Measurements from ENCODE around the gene LRRC28. TPM values are rescaled to one million over a fixed set of nuclear protein-coding genes. Genes with fewer than 3 reads are reported as not detected.

The LRRC28 gene
- polyA plus RNA-seq, 3 donors from 2014 or later, result 27.3 to 30.5 (median 27.7) TPM

GRCh38 chr15:99324700-99325099, 73.4 kb downstream of the LRRC28 start:
- peaks cover 9 to 30% of the 10 kb centered on the region in 2 donors for H3K4me1 Mint-ChIP-seq
- no peaks in the 10 kb centered on the region for H3K27me3 Mint-ChIP-seq (ENCODE audit: low read depth in 3 of 3)
- H3K36me3 Mint-ChIP-seq, result no peaks in the 10 kb centered on the region
- no peak for DNase-seq
- H3K4me3 Mint-ChIP-seq, result no peak overlapping the region
- H3K9me3 Mint-ChIP-seq, result no peaks in the 10 kb centered on the region
- H3K27ac Mint-ChIP-seq, result no peak overlapping the region

GRCh38 chr15:99326235-99326634, 75.0 kb downstream of the LRRC28 start:
- H3K4me1 Mint-ChIP-seq, result peaks cover 9 to 30% of the 10 kb centered on the region in 2 donors
- H3K27ac Mint-ChIP-seq, result no peak overlapping the region
- H3K9me3 Mint-ChIP-seq, result no peaks in the 10 kb centered on the region
- H3K27me3 Mint-ChIP-seq (ENCODE audit: low read depth in 3 of 3), result no peaks in the 10 kb centered on the region
- no peak overlapping the region for H3K4me3 Mint-ChIP-seq
- DNase-seq, result no peak
- no peaks in the 10 kb centered on the region for H3K36me3 Mint-ChIP-seq

DNA sequence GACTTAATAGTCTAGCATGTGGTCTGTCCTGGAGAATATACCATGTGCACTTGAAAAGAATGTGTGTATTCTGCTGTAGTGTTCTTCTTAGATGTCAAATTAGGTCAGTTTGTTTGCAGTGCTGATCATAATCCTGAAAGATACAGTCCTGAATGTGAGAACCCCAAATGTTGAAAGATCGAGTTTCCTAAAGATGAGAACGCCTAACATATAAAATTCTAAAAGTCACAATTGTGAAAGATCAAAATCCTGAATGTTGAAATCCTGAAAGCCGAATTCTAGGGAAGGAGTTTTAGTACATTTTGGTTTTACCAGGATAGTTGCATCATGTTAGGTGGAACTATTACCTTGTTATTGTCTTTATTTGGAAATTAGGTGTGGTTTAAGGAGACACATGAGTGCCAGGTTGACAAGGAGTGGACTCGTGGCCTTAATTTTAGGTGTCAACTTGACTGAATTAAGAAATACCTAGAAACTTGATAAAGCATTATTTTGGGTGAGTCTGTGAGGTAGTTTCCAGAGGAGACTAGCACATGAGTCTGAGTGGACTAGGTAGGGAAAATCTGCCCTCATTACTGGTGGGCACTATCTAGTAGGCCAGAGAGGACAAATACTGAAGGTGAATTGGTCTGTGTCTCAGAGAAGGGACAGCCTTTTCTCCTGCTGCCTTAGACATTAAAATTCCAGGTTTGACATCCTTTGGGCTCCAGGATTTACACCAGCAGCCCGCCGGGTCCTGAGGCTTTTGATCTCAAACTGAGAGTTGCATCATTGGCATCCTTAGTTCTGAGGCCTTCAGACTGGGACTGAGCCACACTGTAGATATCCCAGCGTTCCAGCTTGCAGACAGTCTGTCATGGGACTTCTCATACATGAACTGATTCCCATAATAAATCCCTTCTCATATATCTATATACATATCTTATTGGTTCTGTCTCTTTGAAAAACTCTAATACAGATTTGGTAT, 77.1 kb downstream of the LRRC28 start:
- DNase-seq, result no peak
- peaks cover 0 to 5% (median 0%) of the 10 kb centered on the region in 3 donors for H3K36me3 Mint-ChIP-seq
- H3K4me3 Mint-ChIP-seq, result no peak overlapping the region
- no peaks in the 10 kb centered on the region for H3K9me3 Mint-ChIP-seq
- no peaks in the 10 kb centered on the region for H3K27me3 Mint-ChIP-seq (ENCODE audit: low read depth in 3 of 3)
- H3K27ac Mint-ChIP-seq, result no peak overlapping the region
- H3K4me1 Mint-ChIP-seq, result peaks cover 9 to 30% of the 10 kb centered on the region in 2 donors

DNA sequence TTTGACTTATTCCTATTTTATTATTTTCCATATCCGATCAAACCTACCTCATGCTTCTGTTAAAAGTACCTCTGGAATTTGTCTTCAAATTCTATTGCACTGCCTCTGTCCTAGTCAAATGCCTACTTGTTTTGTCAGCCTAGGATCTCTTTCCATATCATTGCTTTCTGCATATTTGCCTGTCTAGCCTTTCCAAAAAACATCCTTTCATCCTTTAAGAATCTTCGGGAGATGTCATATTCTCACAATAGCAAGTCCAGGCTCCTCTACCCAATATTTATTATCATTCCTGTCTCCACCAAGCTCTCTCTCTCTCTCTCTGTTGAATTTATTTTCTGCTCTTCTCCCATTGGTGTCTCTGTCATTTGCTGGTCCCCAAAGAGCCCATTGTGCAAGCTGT, 80.1 kb downstream of the LRRC28 start:
- H3K4me3 Mint-ChIP-seq, result no peak overlapping the region
- DNase-seq, result no peak
- H3K27me3 Mint-ChIP-seq (ENCODE audit: low read depth in 3 of 3), result no peaks in the 10 kb centered on the region
- peaks cover 0 to 1% of the 10 kb centered on the region in 2 donors for H3K4me1 Mint-ChIP-seq
- no peak overlapping the region for H3K27ac Mint-ChIP-seq
- H3K36me3 Mint-ChIP-seq, result peaks cover under 1 to 9% (median 6%) of the 10 kb centered on the region in 3 donors
- no peaks in the 10 kb centered on the region for H3K9me3 Mint-ChIP-seq

DNA sequence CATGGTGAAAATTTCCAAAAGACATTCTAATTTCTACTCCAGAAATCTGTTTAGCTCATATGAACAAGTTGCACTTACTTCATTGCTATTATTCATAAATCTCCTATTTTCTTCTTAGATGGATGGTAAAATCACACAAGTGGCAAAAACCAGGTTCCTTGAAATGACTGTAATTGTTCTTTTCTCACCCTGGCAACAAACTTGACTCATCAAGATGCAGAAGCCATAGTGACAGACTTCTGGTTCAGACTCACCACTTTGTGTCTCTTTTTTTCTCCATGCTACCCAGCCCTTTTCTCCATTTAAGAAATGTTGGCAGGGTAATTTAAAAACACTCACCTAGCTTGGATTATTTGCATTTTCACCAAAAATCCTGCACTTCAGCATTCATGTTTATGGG, 82.1 kb downstream of the LRRC28 start:
- Mint-ChIP-seq H3K4me3 (no peak overlapping the region), H3K4me1 (no peaks in the 10 kb centered on the region), H3K27me3 (ENCODE audit: low read depth in 3 of 3) (no peaks in the 10 kb centered on the region), H3K27ac (no peak overlapping the region), H3K36me3 (peaks cover 7 to 21% (median 12%) of the 10 kb centered on the region in 3 donors), H3K9me3 (no peaks in the 10 kb centered on the region)
- DNase-seq, result no peak

DNA sequence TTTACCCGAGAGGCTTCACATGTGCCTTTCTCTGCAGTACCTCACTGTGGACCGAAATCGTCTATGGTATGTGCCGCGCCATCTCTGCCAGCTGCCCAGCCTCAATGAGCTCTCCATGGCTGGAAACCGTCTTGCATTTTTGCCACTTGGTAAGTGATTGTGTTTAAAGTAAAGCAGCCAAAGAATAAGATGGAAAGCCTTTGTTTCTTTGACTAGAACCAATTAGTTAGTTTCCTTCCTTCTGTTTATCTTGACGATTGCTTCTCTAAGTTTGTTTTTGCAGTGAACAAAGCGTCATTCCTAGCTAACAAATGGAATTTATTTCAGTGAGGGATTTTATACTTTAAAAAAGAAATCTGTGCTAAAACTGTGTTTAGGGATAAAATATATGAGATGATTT, 82.7 kb downstream of the LRRC28 start:
- no peaks in the 10 kb centered on the region for H3K9me3 Mint-ChIP-seq
- no peak overlapping the region for H3K4me3 Mint-ChIP-seq
- H3K27ac Mint-ChIP-seq, result no peak overlapping the region
- H3K27me3 Mint-ChIP-seq (ENCODE audit: low read depth in 3 of 3), result no peaks in the 10 kb centered on the region
- no peak for DNase-seq
- no peaks in the 10 kb centered on the region for H3K4me1 Mint-ChIP-seq
- H3K36me3 Mint-ChIP-seq, result peaks cover 11 to 26% (median 16%) of the 10 kb centered on the region in 3 donors

- no peaks in the 10 kb centered on the region for H3K27me3 Mint-ChIP-seq (ENCODE audit: low read depth in 3 of 3)
- H3K9me3 Mint-ChIP-seq, result no peaks in the 10 kb centered on the region
- no peaks in the 10 kb centered on the region for H3K4me1 Mint-ChIP-seq
- no peak overlapping the region for H3K27ac Mint-ChIP-seq
- H3K36me3 Mint-ChIP-seq, result peaks cover 11 to 30% (median 16%) of the 10 kb centered on the region in 3 donors
- no peak overlapping the region for H3K4me3 Mint-ChIP-seq
- DNase-seq, result no peak
Measured at GRCh38 chr15:99335508-99335907, 84.2 kb downstream of the LRRC28 start.

- DNase-seq, result no peak
- Mint-ChIP-seq H3K4me1 (no peaks in the 10 kb centered on the region), H3K27ac (no peak overlapping the region), H3K4me3 (no peak overlapping the region), H3K9me3 (no peaks in the 10 kb centered on the region), H3K36me3 (peaks cover 11 to 31% (median 16%) of the 10 kb centered on the region in 3 donors), H3K27me3 (ENCODE audit: low read depth in 3 of 3) (no peaks in the 10 kb centered on the region)
Measured at GRCh38 chr15:99336794-99337193, 85.5 kb downstream of the LRRC28 start.

GRCh38 chr15:99340347-99340746, 89.1 kb downstream of the LRRC28 start:
- no peaks in the 10 kb centered on the region for H3K4me1 Mint-ChIP-seq
- H3K4me3 Mint-ChIP-seq, result no peak overlapping the region
- no peak for DNase-seq
- no peaks in the 10 kb centered on the region for H3K27me3 Mint-ChIP-seq (ENCODE audit: low read depth in 3 of 3)
- H3K36me3 Mint-ChIP-seq, result peaks cover 11 to 26% (median 11%) of the 10 kb centered on the region in 3 donors
- no peak overlapping the region for H3K27ac Mint-ChIP-seq
- H3K9me3 Mint-ChIP-seq, result no peaks in the 10 kb centered on the region

DNA sequence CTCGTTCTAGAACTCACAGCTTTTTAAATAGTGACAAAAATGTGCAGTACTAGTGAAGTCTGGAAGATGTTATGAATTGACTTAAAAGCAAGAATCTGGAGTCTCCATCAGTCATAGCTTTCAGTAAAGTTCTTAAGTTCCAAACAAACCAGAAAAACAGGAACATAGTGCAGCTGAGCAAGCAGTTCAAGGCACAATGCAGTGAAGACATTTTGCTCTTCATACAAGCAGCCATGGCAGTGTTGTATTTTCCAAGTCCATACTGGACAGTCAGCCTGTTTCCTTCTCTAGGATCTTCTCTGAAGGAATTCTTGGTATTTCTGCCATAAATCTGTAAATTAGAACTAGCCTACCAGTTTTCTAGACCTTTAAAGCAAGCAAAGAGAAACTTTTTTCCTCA, 90.5 kb downstream of the LRRC28 start:
- peaks cover 4 to 21% (median 7%) of the 10 kb centered on the region in 3 donors for H3K36me3 Mint-ChIP-seq
- no peak overlapping the region for H3K4me3 Mint-ChIP-seq
- DNase-seq, result no peak
- H3K4me1 Mint-ChIP-seq, result no peaks in the 10 kb centered on the region
- no peak overlapping the region for H3K27ac Mint-ChIP-seq
- H3K27me3 Mint-ChIP-seq (ENCODE audit: low read depth in 3 of 3), result no peaks in the 10 kb centered on the region
- no peaks in the 10 kb centered on the region for H3K9me3 Mint-ChIP-seq

DNA sequence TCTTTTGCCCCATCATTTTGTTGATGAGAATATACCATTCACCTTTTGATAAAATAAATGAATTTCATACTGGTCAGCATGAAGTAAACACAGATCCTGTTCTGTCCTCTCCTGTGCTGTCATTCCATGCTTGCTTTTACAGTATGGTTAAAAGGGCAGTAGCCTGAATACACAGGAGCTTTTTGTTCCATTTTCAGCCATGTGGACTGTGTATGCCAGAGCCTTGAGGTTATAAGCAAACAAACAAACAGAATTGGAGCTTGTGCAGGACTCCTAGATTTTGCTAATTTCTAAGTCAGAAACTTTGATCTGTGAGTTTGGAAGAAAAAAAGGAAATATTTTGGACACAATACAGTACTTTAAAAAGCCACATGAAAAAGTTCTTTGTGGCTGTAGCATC, 91.9 kb downstream of the LRRC28 start:
- Mint-ChIP-seq H3K27ac (no peak overlapping the region), H3K4me3 (no peak overlapping the region), H3K9me3 (no peaks in the 10 kb centered on the region), H3K27me3 (ENCODE audit: low read depth in 3 of 3) (no peaks in the 10 kb centered on the region), H3K4me1 (no peaks in the 10 kb centered on the region), H3K36me3 (peaks cover 4 to 11% (median 4%) of the 10 kb centered on the region in 3 donors)
- no peak for DNase-seq

DNA sequence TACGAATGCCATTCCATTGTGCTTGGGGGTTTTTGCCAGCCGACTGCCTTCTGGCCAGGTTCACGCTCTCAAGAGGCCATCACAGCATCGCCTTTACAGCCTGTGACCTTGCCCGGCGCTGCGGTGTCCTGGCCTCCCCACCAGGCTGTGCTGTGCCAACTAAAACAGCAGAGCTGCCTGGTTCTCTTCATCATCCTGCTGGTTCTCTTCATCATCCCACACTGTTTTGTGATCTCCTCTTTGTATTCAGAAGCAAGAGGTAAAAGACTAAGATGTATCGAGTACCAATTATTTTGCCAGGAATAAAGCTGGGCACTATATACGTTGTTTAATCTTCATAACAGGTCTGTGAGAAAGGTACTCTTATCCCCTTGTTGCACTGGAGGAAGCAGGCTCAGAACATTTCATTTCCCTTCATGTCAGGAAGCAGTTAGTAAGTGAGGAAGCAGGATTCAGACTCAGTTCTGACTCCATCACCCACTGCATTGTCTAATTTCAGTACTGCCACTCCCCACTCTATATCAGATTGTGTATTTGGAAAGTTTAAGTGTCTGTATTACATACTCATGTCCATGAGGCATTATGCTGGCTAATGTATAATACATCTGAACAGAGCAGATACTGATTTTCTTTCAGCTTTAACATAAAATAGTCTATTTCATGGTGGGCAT, 92.7 kb downstream of the LRRC28 start:
- H3K9me3 Mint-ChIP-seq, result no peaks in the 10 kb centered on the region
- no peak overlapping the region for H3K27ac Mint-ChIP-seq
- H3K36me3 Mint-ChIP-seq, result peaks cover 0 to 5% (median 1%) of the 10 kb centered on the region in 3 donors
- H3K27me3 Mint-ChIP-seq (ENCODE audit: low read depth in 3 of 3), result no peaks in the 10 kb centered on the region
- no peaks in the 10 kb centered on the region for H3K4me1 Mint-ChIP-seq
- DNase-seq, result no peak
- no peak overlapping the region for H3K4me3 Mint-ChIP-seq

GRCh38 chr15:99344639-99345038, 93.4 kb downstream of the LRRC28 start:
- no peaks in the 10 kb centered on the region for H3K27me3 Mint-ChIP-seq (ENCODE audit: low read depth in 3 of 3)
- H3K4me3 Mint-ChIP-seq, result no peak overlapping the region
- no peak overlapping the region for H3K27ac Mint-ChIP-seq
- H3K4me1 Mint-ChIP-seq, result no peaks in the 10 kb centered on the region
- H3K36me3 Mint-ChIP-seq, result peaks cover 0 to 9% (median 6%) of the 10 kb centered on the region in 3 donors
- H3K9me3 Mint-ChIP-seq, result no peaks in the 10 kb centered on the region
- no peak for DNase-seq

- Mint-ChIP-seq H3K27ac (no peak overlapping the region), H3K36me3 (peaks cover 0 to 9% (median 8%) of the 10 kb centered on the region in 3 donors), H3K9me3 (no peaks in the 10 kb centered on the region), H3K4me1 (no peaks in the 10 kb centered on the region), H3K27me3 (ENCODE audit: low read depth in 3 of 3) (no peaks in the 10 kb centered on the region), H3K4me3 (no peak overlapping the region)
- DNase-seq, result no peak
Measured at GRCh38 chr15:99345242-99345641, 94.0 kb downstream of the LRRC28 start.
